AG04450 (cell line): ENCODE measurements around the gene TUBB6. TPM values are rescaled to one million over a fixed set of nuclear protein-coding genes. Genes with fewer than 3 reads are reported as not detected.
A peak's percentile ranks its signal among the peaks of the same experiment; 100 is the strongest.

Experiments
- CTCF ChIA-PET: fragments of 300-600, 350-600 bp; formaldehyde crosslinking; extraction: SDS; loops from one replicate; lab custom pipeline; 2022; ENCODE audit warnings: antibody characterized with exemption, inconsistent platforms; lab: Charles Lee
- POLR2A ChIA-PET: fragments of 350-600 bp; formaldehyde crosslinking; extraction: SDS; loops from one replicate; lab custom pipeline; 2021; ENCODE audit warnings: antibody characterized with exemption, inconsistent platforms; lab: Yijun Ruan, JAX
- DNase-seq: peaks from one replicate; pipeline ENCODE4 v3.0.0-alpha.2; 2011; ENCODE audit warnings: low read depth, low spot score
- H3K27ac ChIP-seq: one replicate; pipeline ENCODE4 v1.5.1; 2012; ENCODE audit warnings: low read depth, low read length, control low read depth
- H3K27me3 ChIP-seq: one replicate; pipeline ENCODE4 v1.6.0; 2012; ENCODE audit warnings: low read length; ENCODE audit not compliant: control insufficient read depth, insufficient read depth
- H3K4me3 ChIP-seq: 2 replicates; pipeline ENCODE4 v1.5.1; 2011; ENCODE audit warnings: mild to moderate bottlenecking, low read depth, low read length, control low read depth
- H3K9me3 ChIP-seq: 2 replicates; pipeline ENCODE4 v1.5.1; 2012; ENCODE audit warnings: low read length; ENCODE audit not compliant: control insufficient read depth, insufficient read depth
- CTCF ChIP-seq: IDR thresholded peaks from 2 replicates; pipeline ENCODE4 v1.5.1; 2011; ENCODE audit warnings: low read depth, low read length, control low read depth, inconsistent platforms
- polyA plus RNA-seq: library from polyadenylated mRNA; depleted of rRNA; stranded (reverse); fragments of >200 nt; gene quantifications from 2 replicates; pipeline ENCODE4 v1.2.3, GENCODE V29; 2011

TUBB6 gene
- polyA plus RNA-seq, 1 experiment = 398 TPM

DNA sequence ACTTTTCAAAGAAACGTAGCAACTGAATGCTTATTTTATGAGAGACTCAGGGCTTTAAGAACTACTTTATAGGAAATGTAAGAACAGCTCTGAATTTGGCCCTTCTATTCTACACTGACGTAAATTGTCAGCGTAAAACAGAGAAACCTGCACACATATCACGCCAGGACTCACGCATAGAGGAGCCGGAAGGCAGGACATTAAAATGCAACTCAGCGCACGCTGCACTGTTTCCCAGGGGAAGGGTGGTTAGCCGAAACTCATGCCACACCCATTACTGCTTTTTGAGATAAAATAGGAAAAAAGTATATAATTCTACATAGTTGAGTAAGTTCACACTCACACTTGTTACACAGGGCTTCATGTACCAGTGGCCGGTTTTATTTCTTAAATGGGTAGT, 7.4 kb downstream of the TUBB6 start:
- no peak for DNase-seq
- Histone ChIP-seq H3K27ac (no peak overlapping the region), H3K9me3 (peaks cover 12% of the 10 kb centered on the region), H3K27me3 (no peaks in the 10 kb centered on the region), H3K4me3 (no peak overlapping the region)
- POLR2A ChIA-PET = no interaction called here
- TF ChIP-seq CTCF = no peak
- CTCF ChIA-PET = interaction anchor here (1.0 to 4.4 kb wide), 6 partner anchors 12 to 79 kb away, joined by 3 to 37 read pairs (median 9); no protein-coding TSS in a partner anchor

- DNase-seq = no peak
- H3K4me3 ChIP-seq = no peak overlapping the region
- H3K27me3 ChIP-seq = no peaks in the 10 kb centered on the region
- H3K9me3 ChIP-seq = peaks cover 8% of the 10 kb centered on the region
- peak overlapping the region; percentile 34 for H3K27ac ChIP-seq
- ChIA-PET POLR2A (interaction anchor here (1.0 kb wide), 1 partner anchor 9 kb away, joined by 3 read pairs; no protein-coding TSS in a partner anchor), CTCF (interaction anchor here (1.0 to 4.4 kb wide), 3 partner anchors 12 to 79 kb away, joined by 3 to 37 read pairs (median 4); no protein-coding TSS in a partner anchor)
- TF ChIP-seq CTCF = no peak
Observed at GRCh38 chr18:12315911-12316310, 7.9 kb downstream of the TUBB6 start.

DNA sequence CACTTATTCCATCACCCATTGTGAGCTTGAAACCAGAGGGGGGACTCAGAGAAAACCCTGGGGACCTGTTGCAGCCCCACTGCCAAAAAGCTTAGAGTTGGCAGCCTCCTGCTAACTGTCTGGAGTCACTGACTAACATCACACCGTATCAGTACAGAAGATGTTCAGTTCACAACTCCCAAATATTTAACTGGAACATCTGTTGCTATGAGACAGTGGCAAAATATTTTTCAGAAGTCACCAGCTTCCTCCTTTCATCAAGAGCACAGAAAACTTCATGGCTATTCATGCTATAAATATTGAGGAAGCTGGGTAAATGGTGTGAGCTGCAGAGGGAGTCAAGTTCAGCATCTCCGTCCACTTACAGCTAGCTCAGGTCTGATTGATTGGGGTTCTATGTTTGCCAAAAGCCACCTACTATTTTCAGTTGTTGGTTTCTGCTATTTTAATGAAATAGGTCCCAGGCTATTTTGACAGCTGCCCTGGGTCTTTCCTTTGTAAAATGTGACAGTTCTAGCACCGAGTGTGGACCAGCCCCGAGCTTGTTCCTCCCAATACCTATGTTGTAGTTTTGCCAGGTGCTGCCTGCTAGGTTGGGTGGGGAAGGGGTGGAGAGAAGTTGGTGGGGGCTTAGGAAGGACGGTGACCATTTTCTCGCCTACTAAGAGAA, 9.8 kb downstream of the TUBB6 start:
- Histone ChIP-seq H3K4me3 (no peak overlapping the region), H3K27me3 (no peaks in the 10 kb centered on the region), H3K9me3 (no peaks in the 10 kb centered on the region), H3K27ac (no peak overlapping the region)
- CTCF ChIA-PET = interaction anchor here (0.8 to 4.4 kb wide), 3 partner anchors 10 to 79 kb away, joined by 3 to 37 read pairs (median 5); no protein-coding TSS in a partner anchor
- POLR2A ChIA-PET = interaction anchor here (0.7 to 3.2 kb wide), 6 partner anchors 9 to 337 kb away, joined by 4 to 15 read pairs (median 6); no protein-coding TSS in a partner anchor
- TF ChIP-seq CTCF = no peak
- DNase-seq = no peak

DNA sequence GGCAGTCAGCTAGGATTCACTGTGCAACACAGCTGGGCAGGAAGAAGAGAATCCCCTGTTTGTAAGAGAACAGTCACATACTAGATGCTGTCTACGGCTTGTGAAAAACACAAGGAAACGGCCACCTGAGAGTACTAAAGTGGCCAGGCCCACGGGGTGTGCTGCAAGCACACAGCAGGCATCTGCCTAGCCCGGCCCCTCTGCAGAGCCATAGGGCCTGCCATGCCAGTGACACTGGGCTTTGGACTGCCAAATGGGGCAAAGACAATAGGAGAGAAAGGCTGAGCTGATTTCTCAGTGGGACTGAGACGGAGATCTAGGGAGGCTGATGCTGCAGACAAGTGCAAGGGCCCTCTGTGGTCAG, 10.3 kb downstream of the TUBB6 start:
- DNase-seq = no peak
- no peaks in the 10 kb centered on the region for H3K9me3 ChIP-seq
- H3K4me3 ChIP-seq = no peak overlapping the region
- H3K27ac ChIP-seq = no peak overlapping the region
- ChIA-PET POLR2A (interaction anchor here (0.6 to 3.2 kb wide), 7 partner anchors 9 to 338 kb away, joined by 3 to 15 read pairs (median 7); partner anchors contain the start of gene AFG3L2), CTCF (interaction anchor here (1.4 to 4.4 kb wide), 2 partner anchors 9 to 46 kb away, joined by 5 to 37 read pairs; no protein-coding TSS in a partner anchor)
- TF ChIP-seq CTCF = no peak
- no peaks in the 10 kb centered on the region for H3K27me3 ChIP-seq

DNA sequence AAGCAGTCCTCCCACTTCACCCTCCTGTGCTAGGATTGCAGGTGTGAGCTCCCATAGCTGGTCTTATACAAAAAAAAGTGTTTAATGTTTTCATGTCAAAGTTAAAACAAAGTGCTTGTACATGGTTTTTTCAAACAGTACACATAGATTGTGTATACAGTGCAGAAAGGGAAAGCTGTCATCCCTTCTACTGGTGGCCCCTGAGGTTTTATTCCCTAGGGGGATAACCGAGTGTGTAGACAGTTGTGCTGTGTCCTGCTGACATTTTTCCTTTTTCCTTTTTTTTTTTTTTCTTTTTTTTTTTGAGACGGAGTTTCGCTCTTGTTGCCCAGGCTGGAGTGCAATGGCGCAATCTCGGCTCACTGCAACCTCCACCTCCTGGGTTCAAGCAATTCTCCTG, 10.8 kb downstream of the TUBB6 start:
- no peaks in the 10 kb centered on the region for H3K9me3 ChIP-seq
- DNase-seq = no peak
- no peak for TF ChIP-seq CTCF
- ChIA-PET CTCF (interaction anchor here (4.4 kb wide), 1 partner anchor 9 kb away, joined by 37 read pairs; no protein-coding TSS in a partner anchor), POLR2A (interaction anchor here (0.6 to 3.2 kb wide), 8 partner anchors 10 to 683 kb away, joined by 3 to 15 read pairs (median 4); partner anchors contain the start of gene AFG3L2)
- H3K4me3 ChIP-seq = no peak overlapping the region
- no peak overlapping the region for H3K27ac ChIP-seq
- no peaks in the 10 kb centered on the region for H3K27me3 ChIP-seq
